Common myeloid progenitor, CD34-positive (primary cell): Measurements from ENCODE around the gene CHRNB4.

Experiments used
- CTCF ChIA-PET: fragments of 350-600 bp; sonication (Branson Sonifier 250); formaldehyde crosslinking; loops from one replicate; lab custom pipeline; 2021; ENCODE audit warnings: antibody characterized with exemption; lab: Charles Lee
- POLR2A ChIA-PET: fragments of 350-600 bp; sonication (Branson Sonifier 250); formaldehyde crosslinking; loops from one replicate; lab custom pipeline; 2021; ENCODE audit warnings: antibody characterized with exemption; lab: Charles Lee
- DNase-seq, 3 donors: peaks; one replicate each; pipeline versions ENCODE4 v3.0.0 to v3.0.0-alpha.2; 2013
- H3K27ac ChIP-seq, 2 experiments: 1 replicate in 1 of 2; 2 replicates in 1 of 2; pipeline ENCODE4 v1.7.0; 2013; ENCODE audit warnings: inconsistent platforms in 2 of 2, low read length in 2 of 2, mild to moderate bottlenecking in 2 of 2, low read depth in 1 of 2, moderate library complexity in 1 of 2; ENCODE audit not compliant: severe bottlenecking in 2 of 2, insufficient read depth in 1 of 2, poor library complexity in 1 of 2
- H3K27me3 ChIP-seq, 5 experiments: replicated peaks in 2 of 5; 1 replicate in 3 of 5; 2 replicates in 2 of 5; pipeline versions ENCODE4 v1.6.1 to v1.7.0; 2013; ENCODE audit warnings: low read length in 4 of 5, mild to moderate bottlenecking in 2 of 5, moderate library complexity in 2 of 5, inconsistent platforms in 1 of 5; ENCODE audit not compliant: insufficient read depth in 5 of 5, control insufficient read depth in 4 of 5
- H3K36me3 ChIP-seq, 4 experiments: 1 replicate in 2 of 4; 2 replicates in 2 of 4; pipeline versions ENCODE4 v1.6.1 to v1.7.0; 2013; ENCODE audit warnings: low read length in 3 of 4, control low read depth in 1 of 4, mild to moderate bottlenecking in 1 of 4; ENCODE audit not compliant: control insufficient read depth in 4 of 4, insufficient read depth in 4 of 4
- H3K4me1 ChIP-seq, 4 experiments: 1 replicate in 3 of 4; 2 replicates in 1 of 4; pipeline versions ENCODE4 v1.6.1 to v1.7.1; 2013; ENCODE audit warnings: low read length in 3 of 4, mild to moderate bottlenecking in 3 of 4, control low read depth in 1 of 4, inconsistent platforms in 1 of 4, moderate library complexity in 1 of 4; ENCODE audit not compliant: control insufficient read depth in 4 of 4, insufficient read depth in 4 of 4; ENCODE audit errors: control extremely low read depth in 1 of 4
- H3K4me3 ChIP-seq, 7 experiments: 1 replicate in 4 of 7; 2 replicates in 3 of 7; pipeline versions ENCODE4 v1.5.1 to v1.7.0; 2013; ENCODE audit warnings: mild to moderate bottlenecking in 7 of 7, low read length in 6 of 7, moderate library complexity in 6 of 7, inconsistent platforms in 2 of 7, low read depth in 2 of 7, control low read depth in 1 of 7; ENCODE audit not compliant: insufficient read depth in 4 of 7, control insufficient read depth in 1 of 7; ENCODE audit errors: extremely low read depth in 1 of 7
- H3K9me3 ChIP-seq, 5 experiments: 1 replicate in 4 of 5; 2 replicates in 1 of 5; pipeline versions ENCODE4 v1.6.1 to v1.7.1; 2013; ENCODE audit warnings: low read length in 4 of 5, mild to moderate bottlenecking in 2 of 5, inconsistent platforms in 1 of 5, low read depth in 1 of 5, moderate library complexity in 1 of 5; ENCODE audit not compliant: control insufficient read depth in 4 of 5, insufficient read depth in 2 of 5; ENCODE audit errors: control extremely low read depth in 1 of 5
- WGBS: methylation state at CpG from one replicate; pipeline ENCODE4 v1.1.5; 2013; ENCODE audit not compliant: insufficient coverage; 5-methylcytosine and 5-hydroxymethylcytosine counted together

The CHRNB4 gene

DNA sequence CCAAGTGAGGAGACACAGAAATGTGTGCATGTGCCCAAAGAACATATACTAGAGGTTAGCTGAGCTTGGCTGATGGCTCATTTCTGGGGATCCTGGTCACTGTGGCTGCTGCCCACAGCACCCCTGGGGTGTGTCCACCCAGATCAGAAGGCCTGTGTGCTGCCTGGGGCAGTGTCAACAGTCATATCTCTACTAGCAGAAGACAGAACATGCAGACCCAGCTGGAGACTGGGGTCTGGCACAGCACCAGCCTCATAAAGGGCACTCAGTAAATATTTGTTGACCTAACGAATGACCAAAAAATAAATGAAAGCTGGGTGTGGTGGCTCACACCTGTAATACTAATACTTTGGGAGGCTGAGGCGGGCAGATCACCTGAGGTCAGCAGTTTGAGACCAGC, 36.6 kb downstream of the CHRNB4 start:
- no peaks in the 10 kb centered on the region for H3K36me3 ChIP-seq
- WGBS, result no CpG with 5 or more reads among the region's 2 CpGs
- no peaks in the 10 kb centered on the region for H3K9me3 ChIP-seq
- no peak for DNase-seq
- CTCF ChIA-PET, result interaction anchor here (1.0 to 1.1 kb wide), 2 partner anchors 11 to 20 kb away, joined by 3 to 4 read pairs; no protein-coding TSS in a partner anchor
- no peak overlapping the region for H3K27ac ChIP-seq
- peaks cover 0 to 12% (median 4%) of the 10 kb centered on the region in 5 experiments for H3K27me3 ChIP-seq
- POLR2A ChIA-PET, result no interaction called here
- H3K4me1 ChIP-seq, result no peaks in the 10 kb centered on the region
- no peak overlapping the region for H3K4me3 ChIP-seq

DNA sequence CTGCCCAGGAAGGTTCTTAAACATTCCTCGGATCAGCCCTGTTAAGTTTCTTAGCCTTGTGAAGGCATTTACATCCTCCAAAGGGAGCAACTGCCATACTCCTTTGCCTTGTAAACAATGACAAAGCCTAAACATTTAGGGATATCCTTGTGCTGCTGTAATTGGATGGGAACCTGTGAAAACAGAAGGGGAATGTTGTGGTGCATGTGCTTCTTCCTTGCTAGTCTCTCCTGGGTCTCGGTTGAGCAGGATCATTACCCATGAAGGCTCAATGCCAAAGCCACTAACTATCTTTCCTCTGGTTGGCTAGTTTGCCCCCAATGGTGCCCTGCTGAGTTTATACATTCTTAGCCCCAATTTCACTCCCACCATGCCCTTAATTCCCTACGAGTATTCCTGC, 37.5 kb downstream of the CHRNB4 start:
- H3K36me3 ChIP-seq, result no peaks in the 10 kb centered on the region
- WGBS, result 83% methylated on average over 2 of the region's 3 CpGs
- no peak overlapping the region for H3K27ac ChIP-seq
- peaks cover 0 to 12% (median 4%) of the 10 kb centered on the region in 5 experiments for H3K27me3 ChIP-seq
- H3K4me3 ChIP-seq, result no peak overlapping the region
- H3K9me3 ChIP-seq, result no peaks in the 10 kb centered on the region
- DNase-seq, result no peak
- POLR2A ChIA-PET, result no interaction called here
- no peaks in the 10 kb centered on the region for H3K4me1 ChIP-seq
- CTCF ChIA-PET, result interaction anchor here (1.1 kb wide), 1 partner anchor 12 kb away, joined by 4 read pairs; no protein-coding TSS in a partner anchor

DNA sequence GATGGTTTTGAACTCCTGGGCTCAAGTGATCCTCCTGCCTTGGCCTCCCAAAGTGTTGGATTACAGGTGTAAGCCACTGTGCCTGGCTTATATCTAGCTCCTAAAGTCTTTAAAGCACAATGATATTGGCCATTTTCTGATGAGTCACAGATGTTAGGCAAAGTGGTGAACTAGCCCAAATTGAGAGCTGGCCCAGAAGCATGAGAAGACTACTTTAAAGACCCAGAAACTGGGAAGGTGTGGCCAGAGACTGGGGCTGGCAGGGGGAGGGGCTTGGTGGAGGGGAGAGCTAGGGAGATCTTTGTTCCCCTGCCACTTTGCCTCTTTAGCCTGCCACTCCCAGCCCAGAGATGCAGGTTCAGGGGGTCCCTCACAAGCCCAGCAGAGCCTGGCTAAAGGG, 41.8 kb downstream of the CHRNB4 start:
- POLR2A ChIA-PET, result no interaction called here
- no peak for DNase-seq

DNA sequence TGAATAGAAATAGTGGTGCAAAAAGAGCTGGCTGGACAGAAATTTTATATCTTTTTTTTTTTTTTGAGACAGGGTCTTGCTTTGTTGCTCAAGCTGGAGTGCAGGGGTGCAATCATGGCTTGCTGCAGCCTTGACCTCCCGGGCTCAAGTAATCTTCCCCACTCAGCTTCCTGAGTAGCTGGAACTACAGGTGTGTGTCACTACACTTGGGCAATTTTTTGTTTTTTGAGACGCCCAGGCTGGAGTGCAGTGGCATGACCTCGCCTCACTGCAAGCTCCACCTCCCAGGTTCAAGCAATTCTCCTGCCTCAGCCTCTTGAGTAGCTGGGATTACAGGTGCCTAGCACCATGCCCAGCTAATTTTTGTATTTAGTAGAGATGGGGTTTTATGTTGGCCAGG, 42.7 kb downstream of the CHRNB4 start:
- 100% methylated on average over 3 of the region's 3 CpGs for WGBS
- H3K4me3 ChIP-seq, result no peak overlapping the region
- ChIA-PET POLR2A (no interaction called here), CTCF (no interaction called here)
- no peaks in the 10 kb centered on the region for H3K27me3 ChIP-seq
- no peak for DNase-seq
- no peak overlapping the region for H3K27ac ChIP-seq
- no peaks in the 10 kb centered on the region for H3K9me3 ChIP-seq
- H3K4me1 ChIP-seq, result no peaks in the 10 kb centered on the region
- no peaks in the 10 kb centered on the region for H3K36me3 ChIP-seq

More for the DNA sequence above, 41.8 kb downstream of the CHRNB4 start:
- Histone ChIP-seq H3K9me3 (no peaks in the 10 kb centered on the region), H3K27ac (no peak overlapping the region), H3K4me3 (no peak overlapping the region), H3K4me1 (no peaks in the 10 kb centered on the region), H3K36me3 (no peaks in the 10 kb centered on the region), H3K27me3 (peaks cover 0 to 4% (median 0%) of the 10 kb centered on the region in 5 experiments)
- CTCF ChIA-PET, result no interaction called here

DNA sequence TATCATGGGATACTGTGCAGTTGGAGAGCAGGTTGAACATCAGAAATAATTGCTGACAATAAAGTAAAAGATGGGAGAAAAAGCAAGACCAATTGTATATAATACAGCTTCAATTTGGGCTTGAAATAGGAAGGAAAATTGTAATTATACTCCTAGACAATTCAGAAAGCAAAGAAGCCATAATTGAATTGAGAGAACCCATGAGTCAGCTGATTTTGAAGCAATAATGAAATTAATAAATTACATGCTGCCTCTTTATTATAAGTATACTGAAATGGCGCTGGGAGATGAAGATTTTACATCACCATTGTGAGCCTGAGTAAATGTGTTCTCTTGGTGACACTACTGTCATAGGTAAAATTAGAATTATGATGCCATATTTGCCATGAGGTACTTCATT, 43.4 kb downstream of the CHRNB4 start:
- Histone ChIP-seq H3K27me3 (no peaks in the 10 kb centered on the region), H3K36me3 (no peaks in the 10 kb centered on the region), H3K27ac (no peak overlapping the region), H3K9me3 (no peaks in the 10 kb centered on the region), H3K4me1 (no peaks in the 10 kb centered on the region), H3K4me3 (no peak overlapping the region)
- WGBS, result 100% methylated on average over 1 of the region's 1 CpG
- no peak for DNase-seq
- CTCF ChIA-PET, result no interaction called here
- POLR2A ChIA-PET, result no interaction called here

DNA sequence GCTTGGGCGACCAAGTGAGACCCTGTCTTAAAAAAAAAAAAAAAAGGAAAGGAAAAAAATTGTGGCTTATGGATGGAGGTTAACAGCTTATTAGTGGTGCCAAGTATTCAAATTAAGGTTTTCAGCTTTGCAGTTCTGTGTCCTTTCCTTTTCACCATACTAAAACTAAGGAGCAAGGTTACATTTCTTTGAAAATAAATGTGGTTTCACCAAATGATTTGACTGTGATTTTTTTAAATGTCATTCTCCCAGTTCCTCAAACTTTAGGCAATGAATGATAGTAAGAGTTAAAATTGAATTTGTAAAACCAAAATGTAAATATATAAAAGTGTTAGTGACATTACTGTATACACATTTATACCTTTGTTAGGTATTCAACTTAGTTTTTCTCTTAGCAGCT, 66.1 kb downstream of the CHRNB4 start:
- DNase-seq, result no peak

More for the DNA sequence above, 66.1 kb downstream of the CHRNB4 start:
- H3K4me3 ChIP-seq, result no peak overlapping the region
- no peaks in the 10 kb centered on the region for H3K9me3 ChIP-seq
- no peaks in the 10 kb centered on the region for H3K27me3 ChIP-seq
- POLR2A ChIA-PET, result no interaction called here
- WGBS, result 100% methylated on average over 1 of the region's 1 CpG
- H3K27ac ChIP-seq, result no peak overlapping the region
- CTCF ChIA-PET, result interaction anchor here (1.1 to 1.4 kb wide), 3 partner anchors 9 to 467 kb away, joined by 3 to 5 read pairs (median 3); partner anchors contain the start of gene CHRNA5
- H3K4me1 ChIP-seq, result peaks cover 0 to 2% (median 0%) of the 10 kb centered on the region in 4 experiments
- no peaks in the 10 kb centered on the region for H3K36me3 ChIP-seq
